Lung (tissue), 12 donors: Measurements from ENCODE around the gene PHACTR3. TPM values are rescaled to one million over a fixed set of nuclear protein-coding genes. Genes with fewer than 3 reads are reported as not detected.

ENCODE experiments used
- ATAC-seq: fragments of 200-7000 bp; cut with Tn5 transposase; one replicate; pipeline ENCODE4 v1.9.1; 2020; ENCODE audit warnings: moderate number of reproducible peaks; ENCODE audit not compliant: insufficient read depth, low FRiP score
- DNase-seq, 3 donors: peaks; one replicate each; pipeline ENCODE4 v3.0.0-alpha.2; 2013 to 2017
- H3K27ac ChIP-seq, 2 donors: one replicate each; pipeline ENCODE4 v1.5.1; 2013; ENCODE audit warnings: mild to moderate bottlenecking in 2 of 2, moderate library complexity in 2 of 2, control low read depth in 1 of 2, inconsistent platforms in 1 of 2, low read depth in 1 of 2, low read length in 1 of 2
- H3K27me3 ChIP-seq, 3 donors: one replicate each; pipeline ENCODE4 v1.5.1; 2013; ENCODE audit warnings: low read length in 2 of 3; ENCODE audit not compliant: control insufficient read depth in 3 of 3, insufficient read depth in 3 of 3
- H3K36me3 ChIP-seq, 4 donors: one replicate each; pipeline ENCODE4 v1.5.1; 2013; ENCODE audit warnings: low read length in 4 of 4, mild to moderate bottlenecking in 1 of 4, moderate library complexity in 1 of 4; ENCODE audit not compliant: control insufficient read depth in 4 of 4, insufficient read depth in 4 of 4
- H3K4me1 ChIP-seq, 5 donors: one replicate each; pipeline ENCODE4 v1.5.1; 2013; ENCODE audit warnings: low read length in 5 of 5, mild to moderate bottlenecking in 2 of 5, moderate library complexity in 1 of 5; ENCODE audit not compliant: control insufficient read depth in 5 of 5, insufficient read depth in 5 of 5
- H3K4me3 ChIP-seq: one replicate; pipeline ENCODE4 v1.5.1; 2013; ENCODE audit warnings: mild to moderate bottlenecking, control low read depth, moderate library complexity
- H3K9ac ChIP-seq, 2 donors: one replicate each; pipeline ENCODE4 v1.5.1; 2013; ENCODE audit warnings: low read length in 2 of 2, control low read depth in 1 of 2; ENCODE audit not compliant: insufficient read depth in 1 of 2
- H3K9me3 ChIP-seq, 4 donors: one replicate each; pipeline ENCODE4 v1.5.1; 2013; ENCODE audit warnings: low read length in 3 of 4, mild to moderate bottlenecking in 1 of 4, moderate library complexity in 1 of 4; ENCODE audit not compliant: control insufficient read depth in 4 of 4, insufficient read depth in 3 of 4
- CTCF ChIP-seq: IDR thresholded peaks from 2 replicates; pipeline ENCODE4 v1.5.1; 2012; ENCODE audit warnings: mild to moderate bottlenecking; ENCODE audit errors: control extremely low read depth, extremely low read depth
- WGBS, 2 donors: extraction: QIAGEN DNeasy Blood & Tissue Kit; methylation state at CpG; one replicate each; pipeline ENCODE4 v1.1.7; 2013; 5-methylcytosine and 5-hydroxymethylcytosine counted together
- polyA plus RNA-seq, 2 donors: library from polyadenylated mRNA; stranded (reverse); fragments of 200-250 nt; gene quantifications; one replicate each; pipeline ENCODE4 v1.2.1, GENCODE V29; 2013
- total RNA-seq, 2 donors: library from RNA; depleted of rRNA in 1 of 2; stranded (reverse); fragments of >200 nt in 1 of 2; gene quantifications; one replicate each; pipeline ENCODE4 v1.2.1, GENCODE V29; 2014 to 2021
- donor health status: control.
- donor health status: control.
- donor health status: Bipolar disorder and iron deficiency.
- donor health status: healthy.
- donor health status: DM: yes; HTN: yes; CAD: no.

PHACTR3 gene
- total and polyA plus RNA-seq, 4 donors = 3.8 to 12.0 (median 5.9) TPM

GRCh38 chr20:59671661-59672471, 67.5 kb downstream of the PHACTR3 start:
- H3K4me1 ChIP-seq = peaks cover 0 to 9% (median 0%) of the 10 kb centered on the region in 5 donors
- H3K27ac ChIP-seq = no peak overlapping the region
- no peaks in the 10 kb centered on the region for H3K9me3 ChIP-seq
- no peaks in the 10 kb centered on the region for H3K36me3 ChIP-seq
- 83 to 87% methylated on average over 16 of the region's 16 CpGs for WGBS, 2 donors
- no peak overlapping the region for H3K9ac ChIP-seq
- ATAC-seq = no peak
- no peak for TF ChIP-seq CTCF
- H3K27me3 ChIP-seq = peaks cover 0 to 13% (median 0%) of the 10 kb centered on the region in 3 donors
- H3K4me3 ChIP-seq = no peak overlapping the region
- no peak for DNase-seq

GRCh38 chr20:59672576-59672975, 68.2 kb downstream of the PHACTR3 start:
- DNase-seq (no peak), ATAC-seq (no peak)
- H3K4me1 ChIP-seq = peaks cover 0 to 12% (median 0%) of the 10 kb centered on the region in 5 donors
- no peak overlapping the region for H3K27ac ChIP-seq
- WGBS, 2 donors = 84 to 86% methylated on average over 9 of the region's 9 CpGs
- no peak overlapping the region for H3K9ac ChIP-seq
- no peaks in the 10 kb centered on the region for H3K9me3 ChIP-seq
- H3K27me3 ChIP-seq = peaks cover 0 to 15% (median 3%) of the 10 kb centered on the region in 3 donors
- H3K36me3 ChIP-seq = no peaks in the 10 kb centered on the region
- no peak for TF ChIP-seq CTCF
- no peak overlapping the region for H3K4me3 ChIP-seq

- peaks cover 0 to 19% (median 3%) of the 10 kb centered on the region in 3 donors for H3K27me3 ChIP-seq
These were observed 69.1 kb downstream of the PHACTR3 start for GRCh38 chr20:59673288-59673997.

More at GRCh38 chr20:59673288-59673997, 69.1 kb downstream of the PHACTR3 start:
- Histone ChIP-seq H3K9ac (no peak overlapping the region), H3K4me1 (peaks cover 0 to 20% (median 0%) of the 10 kb centered on the region in 5 donors), H3K36me3 (no peaks in the 10 kb centered on the region), H3K9me3 (no peaks in the 10 kb centered on the region), H3K4me3 (no peak overlapping the region), H3K27ac (no peak overlapping the region)
- no peak for TF ChIP-seq CTCF
- DNase-seq (no peak), ATAC-seq (no peak)
- 86 to 91% methylated on average over 16 of the region's 16 CpGs for WGBS, 2 donors
